Upper lobe of left lung (tissue), 6 donors: ENCODE results near the gene THSD7A. TPM values are rescaled to one million over a fixed set of nuclear protein-coding genes. Genes with fewer than 3 reads are reported as not detected.

Experiments
- ATAC-seq, 2 donors: fragments of 200-7000 bp; cut with Tn5 transposase; one replicate each; pipeline ENCODE4 v1.9.1; 2022; ENCODE audit warnings: mild to moderate bottlenecking in 2 of 2, moderate library complexity in 2 of 2; ENCODE audit not compliant: low FRiP score in 2 of 2
- DNase-seq, 2 donors: peaks; one replicate each; pipeline ENCODE4 v3.0.0-alpha.2; 2019 to 2020
- H3K27ac ChIP-seq, 4 donors: fragments of 200-600 bp; sonication (generic); one replicate each; pipeline ENCODE4 v1.5.1; 2016 to 2019
- H3K27me3 ChIP-seq, 4 donors: fragments of 200-600 bp; sonication (generic); one replicate each; pipeline ENCODE4 v1.5.1; 2017 to 2019
- H3K36me3 ChIP-seq, 4 donors: fragments of 200-600 bp; sonication (generic); one replicate each; pipeline ENCODE4 v1.5.1; 2016 to 2019
- H3K4me1 ChIP-seq, 4 donors: fragments of 200-600 bp; sonication (generic); one replicate each; pipeline ENCODE4 v1.5.1; 2018 to 2019
- H3K4me3 ChIP-seq, 4 donors: fragments of 200-600 bp; sonication (generic); one replicate each; pipeline ENCODE4 v1.5.1; 2017 to 2019; ENCODE audit warnings: mild to moderate bottlenecking in 2 of 4, moderate library complexity in 1 of 4
- H3K9me3 ChIP-seq, 4 donors: fragments of 200-600 bp; sonication (generic); one replicate each; pipeline ENCODE4 v1.5.1; 2018 to 2019
- CTCF ChIP-seq, 6 experiments: fragments of 450-650 bp in 4 of 6; fragments of 200-600 bp in 2 of 6; sonication (generic) in 2 of 6; IDR thresholded peaks; one replicate each; pipeline ENCODE4 v1.5.1; 2016 to 2019; ENCODE audit warnings: antibody characterized with exemption in 6 of 6
- EP300 ChIP-seq, 4 donors: sonication (generic); formaldehyde crosslinking; IDR thresholded peaks; one replicate each; pipeline ENCODE4 v1.5.1; 2017; ENCODE audit warnings: antibody characterized with exemption in 4 of 4, control low read depth in 2 of 4
- POLR2A ChIP-seq, 4 donors: fragments of 450-650 bp; IDR thresholded peaks; one replicate each; pipeline ENCODE4 v1.5.1; 2016 to 2017; ENCODE audit warnings: antibody characterized with exemption in 4 of 4, mild to moderate bottlenecking in 2 of 4
- POLR2AphosphoS5 ChIP-seq, 2 donors: sonication (generic); formaldehyde crosslinking; IDR thresholded peaks; one replicate each; pipeline ENCODE4 v1.5.1; 2017; ENCODE audit warnings: antibody characterized with exemption in 2 of 2
- WGBS, 2 donors: methylation state at CpG; one replicate each; pipeline ENCODE4 v1.1.5; 2017 to 2018; 5-methylcytosine and 5-hydroxymethylcytosine counted together
- total RNA-seq, 6 donors: library from RNA; depleted of rRNA in 4 of 6; stranded (reverse); fragments of >200 nt in 4 of 6; gene quantifications; one replicate each; pipeline versions ENCODE4 v1.1.0 to v1.2.1, GENCODE V29; 2016 to 2021
- donor health status: DM: no; HTN: no; CAD: no; lungs with moderate emphysema.
- donor health status: DM: no; HTN: yes; CAD: no; lungs with severe emphysema.

The THSD7A gene
- total RNA-seq, 6 donors from 2014 or later: 5.1 to 15.7 (median 7.0) TPM

- Histone ChIP-seq H3K27me3 (no peaks in the 10 kb centered on the region), H3K4me3 (no peak overlapping the region), H3K36me3 (no peaks in the 10 kb centered on the region), H3K27ac (no peak overlapping the region), H3K9me3 (peaks cover 0 to 15% (median 9%) of the 10 kb centered on the region in 4 donors), H3K4me1 (no peaks in the 10 kb centered on the region)
- WGBS, 2 donors: 63 to 74% methylated on average over 1 of the region's 1 CpG
- DNase-seq (no peak), ATAC-seq (no peak)
- TF ChIP-seq EP300 (IDR thresholded peaks at IDR 0.05) (no peak), CTCF (IDR thresholded peaks at IDR 0.05) (no peak), POLR2A (IDR thresholded peaks at IDR 0.05) (no peak), POLR2AphosphoS5 (IDR thresholded peaks at IDR 0.05) (no peak)
Measured at GRCh38 chr7:11416641-11417458, 415.1 kb downstream of the THSD7A start.

GRCh38 chr7:11415101-11415500 lies 416.9 kb downstream of the THSD7A start:
- Histone ChIP-seq H3K27me3 (no peaks in the 10 kb centered on the region), H3K4me3 (no peak overlapping the region), H3K4me1 (no peaks in the 10 kb centered on the region), H3K36me3 (no peaks in the 10 kb centered on the region), H3K9me3 (peaks cover 0 to 9% (median 7%) of the 10 kb centered on the region in 4 donors), H3K27ac (no peak overlapping the region)
- DNase-seq: no peak
- 92 to 95% methylated on average over 4 of the region's 4 CpGs for WGBS, 2 donors
- TF ChIP-seq POLR2AphosphoS5 (IDR thresholded peaks at IDR 0.05): no peak
- no peak for TF ChIP-seq EP300 (IDR thresholded peaks at IDR 0.05)
- no peak for TF ChIP-seq POLR2A (IDR thresholded peaks at IDR 0.05)
- no peak for TF ChIP-seq CTCF (IDR thresholded peaks at IDR 0.05)
- ATAC-seq: no peak

- DNase-seq (no peak), ATAC-seq (no peak)
- peaks cover 0 to 8% (median 7%) of the 10 kb centered on the region in 4 donors for H3K9me3 ChIP-seq
- TF ChIP-seq POLR2A (IDR thresholded peaks at IDR 0.05) (no peak), EP300 (IDR thresholded peaks at IDR 0.05) (no peak), CTCF (IDR thresholded peaks at IDR 0.05) (no peak), POLR2AphosphoS5 (IDR thresholded peaks at IDR 0.05) (no peak)
- H3K36me3 ChIP-seq: no peaks in the 10 kb centered on the region
- H3K4me1 ChIP-seq: no peaks in the 10 kb centered on the region
- H3K4me3 ChIP-seq: no peak overlapping the region
- no peak overlapping the region for H3K27ac ChIP-seq
- no peaks in the 10 kb centered on the region for H3K27me3 ChIP-seq
Measured at GRCh38 chr7:11413901-11414300, 418.1 kb downstream of the THSD7A start.

DNA sequence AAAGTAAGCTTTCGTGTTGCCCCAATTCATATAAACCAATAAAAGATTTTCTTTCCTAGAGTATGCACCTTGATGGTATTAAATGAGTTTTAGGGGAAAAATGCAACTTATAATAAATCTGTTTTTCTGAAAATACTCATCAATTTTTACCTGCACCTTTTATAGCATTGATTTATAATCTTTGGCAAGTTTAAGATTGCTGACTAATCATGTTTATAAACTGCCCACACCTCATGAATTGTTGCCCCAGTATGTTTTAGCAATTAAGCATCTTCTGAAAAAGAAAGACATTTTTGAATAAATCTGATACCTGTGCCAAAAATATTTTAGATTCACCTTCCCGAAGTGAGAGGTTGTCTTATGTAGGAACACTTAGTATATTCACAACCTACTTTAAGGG lies 420.0 kb downstream of the THSD7A start:
- no peaks in the 10 kb centered on the region for H3K36me3 ChIP-seq
- H3K9me3 ChIP-seq: peaks cover 0 to 8% (median 7%) of the 10 kb centered on the region in 4 donors
- no peak overlapping the region for H3K27ac ChIP-seq
- TF ChIP-seq EP300 (IDR thresholded peaks at IDR 0.05): no peak
- no peak for TF ChIP-seq POLR2AphosphoS5 (IDR thresholded peaks at IDR 0.05)
- TF ChIP-seq CTCF (IDR thresholded peaks at IDR 0.05): no peak
- TF ChIP-seq POLR2A (IDR thresholded peaks at IDR 0.05): no peak
- no peak for ATAC-seq
- 89% methylated on average over 2 of the region's 2 CpGs for WGBS, 2 donors
- no peaks in the 10 kb centered on the region for H3K4me1 ChIP-seq
- H3K4me3 ChIP-seq: no peak overlapping the region
- H3K27me3 ChIP-seq: no peaks in the 10 kb centered on the region
- no peak for DNase-seq
